Measurements from ENCODE around the gene NOL9. TPM values are rescaled to one million over a fixed set of nuclear protein-coding genes. Genes with fewer than 3 reads are reported as not detected.

Gene NOL9
- polyA plus RNA-seq, 3 donors: 2.8 to 5.8 (median 5.2) TPM

- WGBS, 3 donors: 31 to 53% (median 35%) methylated on average over 5 of the region's 5 CpGs
- no peak overlapping the region for H3K27ac ChIP-seq (ENCODE audit: low read depth, low read length)
These were observed 38.1 kb upstream of the NOL9 start for GRCh38 chr1:6592441-6592840.

GRCh38 chr1:6591644-6592043 is 37.3 kb upstream of the NOL9 start:
- WGBS, 3 donors: 74 to 89% (median 80%) methylated on average over 6 of the region's 6 CpGs
- no peak overlapping the region for H3K27ac ChIP-seq (ENCODE audit: low read depth, low read length)

GRCh38 chr1:6591222-6591621 is 36.9 kb upstream of the NOL9 start:
- WGBS, 3 donors: 45 to 78% (median 48%) methylated on average over 13 of the region's 13 CpGs
- H3K27ac ChIP-seq (ENCODE audit: low read depth, low read length): no peak overlapping the region

- H3K27ac ChIP-seq (ENCODE audit: low read depth, low read length): no peak overlapping the region
- 83 to 92% (median 88%) methylated on average over 7 of the region's 7 CpGs for WGBS, 3 donors
These were observed 35.7 kb upstream of the NOL9 start for GRCh38 chr1:6590046-6590445.

- H3K27ac ChIP-seq (ENCODE audit: low read depth, low read length): no peak overlapping the region
These were observed 34.7 kb upstream of the NOL9 start for GRCh38 chr1:6588893-6589520.

GRCh38 chr1:6588128-6588892 is 34.0 kb upstream of the NOL9 start:
- no peak overlapping the region for H3K27ac ChIP-seq (ENCODE audit: low read depth, low read length)
- 67 to 87% (median 85%) methylated on average over 25 of the region's 25 CpGs for WGBS, 3 donors

More at GRCh38 chr1:6588893-6589520, 34.7 kb upstream of the NOL9 start:
- 74 to 85% (median 78%) methylated on average over 24 of the region's 24 CpGs for WGBS, 3 donors

GRCh38 chr1:6587261-6588005 is 33.1 kb upstream of the NOL9 start:
- 35 to 62% (median 62%) methylated on average over 13 of the region's 13 CpGs for WGBS, 3 donors
- H3K27ac ChIP-seq (ENCODE audit: low read depth, low read length): no peak overlapping the region

- no peak overlapping the region for H3K27ac ChIP-seq (ENCODE audit: low read depth, low read length)
- WGBS, 3 donors: 72 to 93% (median 90%) methylated on average over 11 of the region's 11 CpGs
These were observed 32.1 kb upstream of the NOL9 start for GRCh38 chr1:6586404-6586816.

GRCh38 chr1:6585841-6586240 is 31.5 kb upstream of the NOL9 start:
- no peak overlapping the region for H3K27ac ChIP-seq (ENCODE audit: low read depth, low read length)
- WGBS, 3 donors: 86 to 94% (median 91%) methylated on average over 7 of the region's 7 CpGs

GRCh38 chr1:6585081-6585722 is 30.9 kb upstream of the NOL9 start:
- WGBS, 3 donors: 80 to 84% (median 84%) methylated on average over 12 of the region's 12 CpGs
- H3K27ac ChIP-seq (ENCODE audit: low read depth, low read length): no peak overlapping the region

- H3K27ac ChIP-seq (ENCODE audit: low read depth, low read length): no peak overlapping the region
- WGBS, 3 donors: 72 to 74% (median 73%) methylated on average over 21 of the region's 21 CpGs
These were observed 30.1 kb upstream of the NOL9 start for GRCh38 chr1:6584126-6585080.

- WGBS, 3 donors: 64 to 94% (median 74%) methylated on average over 1 of the region's 1 CpG
- no peak overlapping the region for H3K27ac ChIP-seq (ENCODE audit: low read depth, low read length)
These were observed 28.1 kb upstream of the NOL9 start for GRCh38 chr1:6582370-6582769.

- WGBS, 3 donors: 41 to 48% (median 48%) methylated on average over 10 of the region's 10 CpGs
- no peak overlapping the region for H3K27ac ChIP-seq (ENCODE audit: low read depth, low read length)
These were observed 27.4 kb upstream of the NOL9 start for GRCh38 chr1:6581561-6582305.

- H3K27ac ChIP-seq (ENCODE audit: low read depth, low read length): peak overlapping the region; percentile 51
- 18 to 34% (median 31%) methylated on average over 19 of the region's 19 CpGs for WGBS, 3 donors
These were observed 26.5 kb upstream of the NOL9 start for GRCh38 chr1:6580593-6581409.

GRCh38 chr1:6580119-6580592 is 25.8 kb upstream of the NOL9 start:
- WGBS, 3 donors: 0 to 2% (median 1%) methylated on average over 14 to 30 of the region's 30 CpGs
- peak overlapping the region; percentile 51 for H3K27ac ChIP-seq (ENCODE audit: low read depth, low read length)

All from adipose tissue (tissue), 3 donors.